GM18909 (cell line): Measurements from ENCODE around the gene KCNIP4.

Source experiments
- ATAC-seq: cut with Tn5 transposase; IDR thresholded peaks from one replicate; pipeline ENCODE4 v1.9.1; 2021; ENCODE audit warnings: mild to moderate bottlenecking; ENCODE audit not compliant: unreplicated experiment, poor library complexity

The KCNIP4 gene

GRCh38 chr4:21769404-21770147 lies 179.0 kb downstream of the KCNIP4 start:
- ATAC-seq = no peak

GRCh38 chr4:21768349-21769310 lies 179.9 kb downstream of the KCNIP4 start:
- peak; percentile 65 for ATAC-seq

DNA sequence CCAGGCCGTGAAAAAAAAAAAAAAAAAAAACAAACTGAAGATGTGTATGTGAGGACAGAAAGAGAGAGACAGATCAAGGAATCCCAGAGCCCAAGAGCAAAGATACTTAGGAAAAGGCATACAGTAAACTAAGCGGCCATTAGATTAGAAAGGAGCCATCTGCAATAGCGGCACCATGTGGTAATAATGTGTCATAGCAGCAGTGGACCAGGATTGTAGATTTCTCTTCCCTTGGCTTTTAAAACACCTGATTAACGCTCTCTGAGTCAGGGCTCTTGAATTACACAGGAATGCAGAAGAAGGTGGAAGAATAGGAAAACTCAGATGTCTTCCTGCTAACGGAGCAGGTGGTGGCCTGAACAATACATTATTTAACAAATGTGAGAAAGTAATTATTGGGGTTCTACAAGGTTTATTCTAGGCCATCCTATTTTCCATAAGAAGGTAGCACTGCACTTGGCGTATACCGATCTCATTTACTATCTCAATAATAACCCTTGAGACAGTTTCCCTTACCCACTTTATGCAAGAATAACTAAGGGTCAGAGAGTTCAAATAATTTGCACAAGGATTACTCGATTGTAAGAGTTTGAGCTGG lies 182.7 kb downstream of the KCNIP4 start:
- peak; percentile 72 for ATAC-seq

DNA sequence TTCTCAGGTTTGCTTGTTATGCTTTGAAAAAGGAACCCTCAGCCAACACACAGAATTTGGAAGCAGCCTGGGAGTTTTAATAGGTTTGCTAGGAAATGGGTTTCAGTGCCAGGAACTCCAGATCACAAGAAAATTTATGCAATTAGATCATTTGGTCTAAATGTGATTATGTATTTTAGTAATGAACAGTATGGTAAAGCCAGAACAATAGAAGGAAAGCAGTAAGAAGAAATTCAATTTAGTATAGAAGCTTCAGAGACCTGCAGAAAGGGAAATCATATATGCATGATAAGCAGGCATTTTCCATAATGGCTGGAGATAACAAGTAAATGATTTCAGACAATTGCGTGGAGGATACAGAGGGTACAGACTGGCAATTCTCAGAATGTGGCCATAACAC lies 184.7 kb downstream of the KCNIP4 start:
- no peak for ATAC-seq

GRCh38 chr4:21757248-21757647 lies 191.3 kb downstream of the KCNIP4 start:
- no peak for ATAC-seq

DNA sequence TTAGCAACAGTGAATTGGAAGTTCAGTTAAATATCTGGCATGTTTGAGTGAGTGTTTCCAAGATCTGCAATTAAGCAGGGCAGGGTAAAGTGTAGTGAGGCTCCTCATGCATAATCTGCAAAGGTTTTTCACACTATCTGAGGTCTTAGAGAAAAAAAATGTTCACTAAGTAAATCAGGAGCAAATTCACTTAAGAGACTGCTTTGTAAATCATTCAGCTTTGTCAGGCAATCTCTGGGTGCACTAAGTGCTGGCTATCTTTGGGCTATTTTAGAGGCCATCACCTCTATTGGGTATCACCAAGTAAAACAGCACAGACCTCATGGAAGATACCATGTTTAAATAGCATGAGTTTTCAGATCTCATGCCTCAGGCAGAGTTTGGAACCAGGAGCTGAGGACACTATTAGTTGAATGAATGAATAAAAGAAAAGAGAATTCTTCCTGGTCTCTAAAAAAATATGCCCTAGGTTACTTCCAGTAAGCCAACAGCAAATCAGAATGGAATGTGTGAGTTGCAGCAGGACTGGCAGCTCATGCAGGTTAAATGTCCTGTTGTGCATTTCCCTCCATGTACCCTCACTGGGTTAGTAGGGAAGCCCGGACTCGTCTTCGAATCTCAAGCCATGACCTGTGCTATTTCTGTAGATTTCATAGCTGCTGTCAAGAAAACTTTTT lies 195.3 kb downstream of the KCNIP4 start:
- no peak for ATAC-seq

GRCh38 chr4:21752616-21753015 lies 196.0 kb downstream of the KCNIP4 start:
- ATAC-seq = no peak

- ATAC-seq = no peak
These were observed 198.6 kb downstream of the KCNIP4 start for GRCh38 chr4:21749924-21750323.

DNA sequence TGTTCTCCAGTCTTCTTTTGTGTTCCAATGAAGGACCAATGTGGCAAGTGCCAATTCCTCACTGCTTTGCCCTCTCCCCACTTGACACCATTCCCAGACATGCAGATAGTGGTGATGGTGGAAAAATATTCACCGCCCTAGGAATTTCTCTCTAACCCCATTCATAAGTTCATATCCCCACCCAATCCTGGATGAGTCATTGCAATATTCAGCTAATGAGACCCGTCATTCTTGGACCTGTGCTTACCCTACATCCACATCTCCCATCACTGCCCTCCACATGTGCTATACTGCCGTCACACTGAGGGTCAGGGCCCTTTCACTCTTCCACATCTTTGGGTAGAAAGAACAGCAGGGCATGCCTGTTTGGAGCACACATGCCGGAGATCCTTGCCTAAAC lies 199.2 kb downstream of the KCNIP4 start:
- no peak for ATAC-seq

DNA sequence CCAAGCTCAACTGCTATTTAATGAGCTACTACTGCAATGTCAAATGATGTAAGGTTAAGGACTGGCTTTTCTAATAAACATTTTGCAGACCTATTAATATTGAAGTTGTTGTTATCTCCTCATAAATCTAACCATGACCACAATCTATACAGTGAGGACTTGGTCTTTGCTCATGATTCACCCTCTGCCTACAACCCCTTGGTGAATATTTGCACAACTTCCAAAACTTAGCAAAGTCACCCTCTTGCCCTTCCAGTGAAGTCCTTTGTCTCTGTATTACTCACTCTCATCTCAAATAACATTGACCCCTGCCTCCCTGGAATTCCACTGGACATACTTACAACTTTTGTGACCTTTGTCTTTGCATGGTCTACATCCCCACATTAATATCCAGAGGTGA lies 204.5 kb downstream of the KCNIP4 start:
- ATAC-seq = no peak

DNA sequence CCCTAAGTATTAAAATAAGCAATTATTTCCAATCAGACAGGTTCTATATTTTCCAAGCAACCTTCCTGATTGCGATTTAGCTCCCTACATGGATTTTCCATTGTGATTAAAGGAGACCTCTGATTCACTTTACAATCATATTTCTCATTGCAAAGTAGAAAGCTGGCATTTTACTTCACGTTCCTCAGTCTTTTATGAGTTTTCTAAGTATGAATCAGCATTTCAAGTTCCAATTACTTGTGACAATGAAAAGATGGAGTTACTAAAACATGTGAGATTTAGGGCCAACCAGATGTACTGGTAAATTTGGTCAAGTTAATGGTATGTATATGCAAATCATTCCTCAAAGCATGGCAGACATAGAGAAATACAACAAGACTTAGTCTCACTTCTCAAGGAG lies 206.2 kb downstream of the KCNIP4 start:
- no peak for ATAC-seq

DNA sequence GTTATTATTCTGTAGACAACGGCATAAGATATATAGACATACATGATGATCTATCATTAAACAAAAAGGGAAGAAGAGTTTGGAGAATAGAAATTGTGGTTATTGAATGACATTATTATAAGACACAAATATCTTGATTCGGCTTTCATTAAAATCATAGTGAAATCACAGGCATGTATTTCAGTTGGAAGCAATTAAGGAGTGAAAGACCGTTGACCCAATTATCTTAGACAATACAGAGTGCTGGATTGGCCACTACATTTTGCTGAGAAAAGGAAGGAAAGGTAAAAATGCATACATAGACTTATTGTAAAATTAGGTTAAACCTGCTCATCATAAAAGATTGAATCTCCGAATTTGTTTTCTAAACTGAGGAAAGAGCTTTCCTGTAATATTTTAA lies 209.8 kb downstream of the KCNIP4 start:
- ATAC-seq = no peak

DNA sequence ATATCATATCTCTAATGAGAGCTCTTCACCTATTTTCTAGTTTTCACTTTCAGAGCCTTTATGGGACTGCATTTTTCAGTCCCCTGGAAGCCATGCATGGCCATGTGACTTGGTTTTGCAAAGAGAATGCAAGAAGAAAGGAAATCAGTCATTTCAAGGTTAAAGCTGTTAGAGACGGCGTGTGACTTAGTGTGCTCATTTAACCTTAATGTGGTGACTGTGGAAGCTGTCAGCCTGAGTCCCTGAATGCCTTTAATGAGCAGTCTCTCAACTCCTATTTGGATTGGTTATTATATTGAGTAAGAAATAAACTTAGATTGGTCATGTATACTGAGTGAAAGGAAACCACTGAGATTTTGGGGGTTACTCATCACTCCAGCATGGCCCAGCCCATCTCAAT lies 212.7 kb downstream of the KCNIP4 start:
- no peak for ATAC-seq

DNA sequence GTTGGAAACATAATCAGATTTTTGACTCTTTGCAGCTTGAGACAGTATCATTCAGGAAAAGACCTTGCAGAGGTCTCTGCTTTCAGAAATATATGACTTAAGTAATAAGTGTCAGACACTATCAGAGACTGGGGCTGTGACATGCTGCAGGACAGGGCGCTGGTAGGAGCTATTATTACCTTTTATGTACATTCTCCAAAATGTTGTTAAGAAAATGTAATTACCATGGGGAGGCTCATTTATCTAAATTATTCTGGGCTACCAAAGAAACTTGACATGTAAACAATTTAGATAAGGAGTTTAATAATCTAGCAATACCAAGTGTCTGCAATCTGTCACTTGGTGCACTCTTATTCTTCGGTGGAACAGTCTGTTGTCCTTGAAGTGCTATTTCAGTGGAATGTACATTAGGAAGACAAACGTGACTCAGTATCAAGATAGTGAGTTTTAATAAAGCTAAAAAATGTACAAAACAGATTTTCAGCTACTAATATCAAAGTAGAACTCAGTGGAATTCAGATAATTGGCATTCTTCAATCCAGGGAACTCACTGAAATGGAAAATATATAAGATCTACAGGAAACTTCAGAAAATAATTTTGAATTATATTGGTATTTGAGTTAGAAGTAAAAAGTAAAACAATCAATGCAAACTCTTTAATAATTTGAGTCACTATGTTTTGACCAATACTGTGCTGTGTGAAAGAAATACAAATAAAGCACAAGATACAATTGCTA lies 214.5 kb downstream of the KCNIP4 start:
- no peak for ATAC-seq

DNA sequence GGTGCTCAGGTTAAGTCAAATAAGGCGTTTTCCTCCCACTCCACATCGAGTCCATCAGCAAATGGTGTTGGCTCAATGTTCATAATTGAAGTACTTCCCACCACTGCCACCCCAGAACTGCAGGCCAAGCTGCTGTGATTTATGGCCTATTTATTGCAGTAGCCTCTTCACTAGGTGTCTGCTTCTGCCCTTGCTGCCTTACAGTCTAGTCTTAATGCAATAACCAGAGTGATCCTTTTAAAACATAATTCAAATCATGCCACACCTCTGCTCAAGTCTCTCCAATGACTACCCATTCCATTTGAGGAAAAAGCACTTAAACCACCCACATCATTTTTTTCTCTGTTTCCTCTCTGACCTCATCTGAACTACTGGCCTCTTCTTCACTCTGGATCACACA lies 220.3 kb downstream of the KCNIP4 start:
- no peak for ATAC-seq

DNA sequence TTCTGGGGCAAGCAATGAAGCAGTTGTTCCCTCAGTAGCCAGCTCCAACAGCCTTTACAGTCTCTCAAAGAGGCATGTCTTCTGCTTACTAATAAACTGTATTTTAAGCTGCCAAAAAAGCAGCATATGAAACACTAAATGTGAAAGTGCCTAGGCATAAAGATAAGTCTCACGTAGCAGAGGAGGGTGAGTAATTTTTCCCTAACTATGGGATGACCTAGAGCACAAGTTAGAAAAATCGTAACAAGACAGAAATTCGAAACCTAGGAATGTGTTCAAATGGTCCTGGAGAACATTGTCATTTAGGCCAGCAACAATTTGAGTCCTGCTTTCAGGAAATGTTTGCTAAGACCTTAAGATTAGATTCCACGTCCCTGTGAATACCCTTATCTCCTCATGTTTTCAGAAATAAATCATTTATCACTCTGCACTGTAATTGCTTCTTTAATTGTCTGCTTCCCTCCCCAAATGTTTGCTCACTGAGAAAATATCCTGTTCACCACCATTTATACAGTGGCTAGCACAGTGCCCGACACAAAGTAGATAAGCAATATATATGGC lies 222.2 kb downstream of the KCNIP4 start:
- ATAC-seq = no peak

GRCh38 chr4:21722157-21722839 lies 226.3 kb downstream of the KCNIP4 start:
- ATAC-seq = no peak

DNA sequence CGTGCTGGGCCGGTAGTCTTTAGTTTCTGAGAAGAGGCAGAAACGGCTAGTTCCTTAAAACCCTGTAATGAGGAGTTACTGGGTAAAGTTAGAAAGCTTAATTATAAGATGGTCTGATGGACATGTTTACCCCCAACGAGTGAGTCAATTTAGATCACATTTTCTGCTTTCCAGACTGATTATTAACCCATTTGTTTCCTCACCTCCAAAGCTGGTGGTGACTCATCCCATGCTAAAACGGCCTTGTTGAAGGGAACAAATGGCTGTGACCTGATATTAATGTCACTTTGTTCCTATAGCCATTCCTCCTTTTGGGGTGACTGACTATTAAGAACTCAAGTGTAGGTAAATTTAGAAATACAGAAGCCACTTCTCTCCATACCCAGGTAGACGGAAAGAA lies 232.0 kb downstream of the KCNIP4 start:
- no peak for ATAC-seq
